Astrocyte of the spinal cord (primary cell): Measurements from ENCODE around the gene CKS1B.

ENCODE experiments used
- DNase-seq: peaks from one replicate; pipeline ENCODE4 v3.0.0; 2011; ENCODE audit warnings: low read depth, low spot score
- H3K4me3 ChIP-seq: 2 replicates; pipeline ENCODE4 v1.5.1; 2011; ENCODE audit warnings: low read depth, mild to moderate bottlenecking, low read length, moderate library complexity
- CTCF ChIP-seq: IDR thresholded peaks from 2 replicates; pipeline ENCODE4 v1.5.1; 2012; ENCODE audit warnings: low read depth, mild to moderate bottlenecking, low read length, inconsistent platforms
- in situ Hi-C: cut with HindIII; loops from 2 replicates; pipeline ENCODE4 v1.10.0; 2017; ENCODE audit warnings: low sequenced_read_pairs

CKS1B gene

GRCh38 chr1:155012026-155012546, 37.6 kb downstream of the CKS1B start:
- no peak overlapping the region for H3K4me3 ChIP-seq
- peak; percentile 24 for DNase-seq
- in situ Hi-C loops = no loop called here
- no peak for TF ChIP-seq CTCF

- in situ Hi-C loops = no loop called here
- no peak for DNase-seq
- H3K4me3 ChIP-seq = no peak overlapping the region
- TF ChIP-seq CTCF = no peak
These were observed 38.5 kb downstream of the CKS1B start for GRCh38 chr1:155012776-155013602.

GRCh38 chr1:155013632-155014031, 39.2 kb downstream of the CKS1B start:
- no peak for DNase-seq
- H3K4me3 ChIP-seq = no peak overlapping the region
- in situ Hi-C loops = no loop called here
- no peak for TF ChIP-seq CTCF

GRCh38 chr1:155014709-155015508, 40.4 kb downstream of the CKS1B start:
- TF ChIP-seq CTCF = no peak
- DNase-seq = no peak
- in situ Hi-C loops = no loop called here
- no peak overlapping the region for H3K4me3 ChIP-seq

GRCh38 chr1:155015527-155016230, 41.2 kb downstream of the CKS1B start:
- DNase-seq = no peak
- in situ Hi-C loops = no loop called here
- no peak for TF ChIP-seq CTCF
- no peak overlapping the region for H3K4me3 ChIP-seq

GRCh38 chr1:155016231-155016831, 41.9 kb downstream of the CKS1B start:
- no peak for DNase-seq
- no peak for TF ChIP-seq CTCF
- no peak overlapping the region for H3K4me3 ChIP-seq
- in situ Hi-C loops = no loop called here
